ENCODE measurements around the gene IL23A.
A peak's percentile ranks its signal among the peaks of the same experiment; 100 is the strongest.

The IL23A gene

GRCh38 chr12:56299853-56300643 is 38.6 kb upstream of the IL23A start, which contains the start of gene CS:
CS (minus strand) TSS chr12:56300330; CDS start chr12:56300201, 129 bp downstream.
- POLR2A ChIA-PET = interaction anchor here (1.2 to 1.7 kb wide), 2 partner anchors 16 to 60 kb away, joined by 3 to 8 read pairs; partner anchors contain the start of genes CNPY2 and STAT2

GRCh38 chr12:56300644-56301464 is 37.8 kb upstream of the IL23A start:
- ChIA-PET CTCF (interaction anchor here (1.0 to 1.1 kb wide), 2 partner anchors 43 to 362 kb away, joined by 3 read pairs; partner anchors contain the start of gene ANKRD52), POLR2A (interaction anchor here (0.5 to 0.9 kb wide), 2 partner anchors 15 to 16 kb away, joined by 3 to 4 read pairs; partner anchors contain the start of gene CNPY2)
- no peak for DNase-seq (ENCODE audit: extremely low spot score)
- no peak for TF ChIP-seq CTCF (IDR thresholded peaks at IDR 0.05; ENCODE audit: control extremely low read depth, extremely low read depth, low read depth, missing control alignments)

More at GRCh38 chr12:56299853-56300643, 38.6 kb upstream of the IL23A start, which contains the start of gene CS:
- TF ChIP-seq CTCF (IDR thresholded peaks at IDR 0.05; ENCODE audit: control extremely low read depth, extremely low read depth, low read depth, missing control alignments) = no peak
- peak; percentile 98 for DNase-seq (ENCODE audit: extremely low spot score)
- CTCF ChIA-PET = interaction anchor here (1.0 to 1.5 kb wide), 7 partner anchors 10 to 362 kb away, joined by 3 to 5 read pairs (median 3); partner anchors contain the start of genes ANKRD52 and ESYT1

GRCh38 chr12:56304276-56304675 is 34.4 kb upstream of the IL23A start:
- no peak for TF ChIP-seq CTCF (IDR thresholded peaks at IDR 0.05; ENCODE audit: control extremely low read depth, extremely low read depth, low read depth, missing control alignments)
- CTCF ChIA-PET = interaction anchor here (1.0 to 1.5 kb wide), 2 partner anchors 9 to 98 kb away, joined by 3 to 4 read pairs; no protein-coding TSS in a partner anchor
- DNase-seq (ENCODE audit: extremely low spot score) = no peak
- POLR2A ChIA-PET = no interaction called here

- ChIA-PET CTCF (interaction anchor here (1.0 to 1.5 kb wide), 2 partner anchors 8 to 99 kb away, joined by 3 to 4 read pairs; no protein-coding TSS in a partner anchor), POLR2A (no interaction called here)
- DNase-seq (ENCODE audit: extremely low spot score) = no peak
- TF ChIP-seq CTCF (IDR thresholded peaks at IDR 0.05; ENCODE audit: control extremely low read depth, extremely low read depth, low read depth, missing control alignments) = no peak
Measured at GRCh38 chr12:56304872-56305590, 33.7 kb upstream of the IL23A start.

- no peak for TF ChIP-seq CTCF (IDR thresholded peaks at IDR 0.05; ENCODE audit: control extremely low read depth, extremely low read depth, low read depth, missing control alignments)
- CTCF ChIA-PET = interaction anchor here (0.7 to 1.2 kb wide), 2 partner anchors 20 to 206 kb away, joined by 3 to 4 read pairs; no protein-coding TSS in a partner anchor
- no peak for DNase-seq (ENCODE audit: extremely low spot score)
- POLR2A ChIA-PET = interaction anchor here (1.4 kb wide), 1 partner anchor 53 kb away, joined by 5 read pairs; the partner anchor contains the start of gene STAT2
Measured at GRCh38 chr12:56307221-56307965, 31.3 kb upstream of the IL23A start.

All from GM10248 (cell line).